ENCODE measurements around the gene PDXDC1.
A peak's percentile ranks its signal among the peaks of the same experiment; 100 is the strongest.
"Not testable (repeated sequence)": the region's sequence is repeated elsewhere in the genome, so short reads cannot be mapped to it uniquely, and the experiment has no call there.

PDXDC1 gene, protein sequence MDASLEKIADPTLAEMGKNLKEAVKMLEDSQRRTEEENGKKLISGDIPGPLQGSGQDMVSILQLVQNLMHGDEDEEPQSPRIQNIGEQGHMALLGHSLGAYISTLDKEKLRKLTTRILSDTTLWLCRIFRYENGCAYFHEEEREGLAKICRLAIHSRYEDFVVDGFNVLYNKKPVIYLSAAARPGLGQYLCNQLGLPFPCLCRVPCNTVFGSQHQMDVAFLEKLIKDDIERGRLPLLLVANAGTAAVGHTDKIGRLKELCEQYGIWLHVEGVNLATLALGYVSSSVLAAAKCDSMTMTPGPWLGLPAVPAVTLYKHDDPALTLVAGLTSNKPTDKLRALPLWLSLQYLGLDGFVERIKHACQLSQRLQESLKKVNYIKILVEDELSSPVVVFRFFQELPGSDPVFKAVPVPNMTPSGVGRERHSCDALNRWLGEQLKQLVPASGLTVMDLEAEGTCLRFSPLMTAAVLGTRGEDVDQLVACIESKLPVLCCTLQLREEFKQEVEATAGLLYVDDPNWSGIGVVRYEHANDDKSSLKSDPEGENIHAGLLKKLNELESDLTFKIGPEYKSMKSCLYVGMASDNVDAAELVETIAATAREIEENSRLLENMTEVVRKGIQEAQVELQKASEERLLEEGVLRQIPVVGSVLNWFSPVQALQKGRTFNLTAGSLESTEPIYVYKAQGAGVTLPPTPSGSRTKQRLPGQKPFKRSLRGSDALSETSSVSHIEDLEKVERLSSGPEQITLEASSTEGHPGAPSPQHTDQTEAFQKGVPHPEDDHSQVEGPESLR

GRCh38 chr16:14974656-14975417, at the start of gene PDXDC1:
PDXDC1 (plus strand) TSS chr16:14975026; CDS start chr16:14975200, 174 bp downstream.
- peak; percentile 92 for DNase-seq

DNA sequence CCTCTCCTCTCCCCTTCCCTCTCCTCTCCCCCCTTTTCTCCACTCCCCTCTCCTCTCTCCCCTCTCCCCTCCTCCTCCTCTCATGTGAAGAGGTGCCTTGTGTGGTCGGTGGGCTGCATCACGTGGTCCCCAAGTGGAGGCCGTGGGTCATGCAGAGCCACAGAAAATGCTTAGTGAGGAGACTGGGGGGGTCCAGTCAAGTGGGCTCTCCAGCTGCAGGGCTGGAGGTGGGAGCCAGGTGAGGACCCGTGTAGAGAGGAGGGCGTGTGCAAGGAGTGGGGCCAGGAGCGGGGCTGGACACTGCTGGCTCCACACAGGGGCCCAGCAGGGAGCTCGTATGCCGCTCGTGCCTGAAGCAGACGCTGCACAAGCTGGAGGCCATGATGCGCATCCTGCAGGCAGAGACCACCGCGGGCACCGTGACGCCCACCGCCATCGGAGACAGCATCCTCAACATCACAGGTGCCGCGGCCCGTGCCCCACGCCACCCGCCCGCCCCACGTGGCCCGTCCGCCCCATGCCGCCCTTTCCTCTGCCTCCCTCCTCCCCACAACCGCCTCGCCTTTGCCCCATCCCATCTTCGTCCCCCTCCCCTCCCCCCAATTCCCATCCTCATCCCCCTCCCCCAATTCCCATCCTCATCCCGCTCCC, 46.6 kb upstream of the PDXDC1 start:
- DNase-seq: not testable (repeated sequence)

DNA sequence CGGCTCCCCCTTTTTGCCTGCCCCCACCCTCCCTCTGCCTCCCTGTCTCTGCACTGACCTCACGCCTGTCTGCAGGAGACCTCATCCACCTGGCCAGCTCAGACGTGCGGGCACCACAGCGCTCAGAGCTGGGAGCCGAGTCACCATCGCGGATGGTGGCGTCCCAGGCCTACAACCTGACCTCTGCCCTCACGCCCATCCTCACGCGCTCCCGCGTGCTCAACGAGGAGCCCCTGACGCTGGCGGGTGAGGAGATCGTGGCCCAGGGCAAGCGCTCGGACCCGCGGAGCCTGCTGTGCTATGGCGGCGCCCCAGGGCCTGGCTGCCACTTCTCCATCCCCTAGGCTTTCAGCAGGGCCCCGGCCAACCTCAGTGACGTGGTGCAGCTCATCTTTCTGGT, 45.6 kb upstream of the PDXDC1 start:
- not testable (repeated sequence) for DNase-seq

DNA sequence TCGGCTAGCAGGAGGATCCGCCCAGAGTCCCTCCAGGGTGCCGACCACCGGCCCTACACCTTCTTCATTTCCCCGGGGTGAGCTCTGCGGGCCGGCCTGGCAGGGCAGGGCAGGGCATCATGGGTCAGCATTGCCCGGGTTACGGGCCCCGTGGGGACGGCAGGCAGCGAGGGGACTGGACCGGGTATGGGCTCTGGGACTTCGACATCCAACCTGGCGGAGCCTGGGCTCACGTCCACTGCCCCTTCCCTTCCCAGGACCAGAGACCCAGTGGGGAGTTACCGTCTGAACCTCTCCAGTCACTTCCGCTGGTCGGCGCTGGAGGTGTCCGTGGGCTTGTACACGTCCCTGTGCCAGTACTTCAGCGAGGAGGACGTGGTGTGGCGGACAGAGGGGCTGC, 44.6 kb upstream of the PDXDC1 start:
- DNase-seq: not testable (repeated sequence)

GRCh38 chr16:14930971-14931370, 43.9 kb upstream of the PDXDC1 start:
- not testable (repeated sequence) for DNase-seq

DNA sequence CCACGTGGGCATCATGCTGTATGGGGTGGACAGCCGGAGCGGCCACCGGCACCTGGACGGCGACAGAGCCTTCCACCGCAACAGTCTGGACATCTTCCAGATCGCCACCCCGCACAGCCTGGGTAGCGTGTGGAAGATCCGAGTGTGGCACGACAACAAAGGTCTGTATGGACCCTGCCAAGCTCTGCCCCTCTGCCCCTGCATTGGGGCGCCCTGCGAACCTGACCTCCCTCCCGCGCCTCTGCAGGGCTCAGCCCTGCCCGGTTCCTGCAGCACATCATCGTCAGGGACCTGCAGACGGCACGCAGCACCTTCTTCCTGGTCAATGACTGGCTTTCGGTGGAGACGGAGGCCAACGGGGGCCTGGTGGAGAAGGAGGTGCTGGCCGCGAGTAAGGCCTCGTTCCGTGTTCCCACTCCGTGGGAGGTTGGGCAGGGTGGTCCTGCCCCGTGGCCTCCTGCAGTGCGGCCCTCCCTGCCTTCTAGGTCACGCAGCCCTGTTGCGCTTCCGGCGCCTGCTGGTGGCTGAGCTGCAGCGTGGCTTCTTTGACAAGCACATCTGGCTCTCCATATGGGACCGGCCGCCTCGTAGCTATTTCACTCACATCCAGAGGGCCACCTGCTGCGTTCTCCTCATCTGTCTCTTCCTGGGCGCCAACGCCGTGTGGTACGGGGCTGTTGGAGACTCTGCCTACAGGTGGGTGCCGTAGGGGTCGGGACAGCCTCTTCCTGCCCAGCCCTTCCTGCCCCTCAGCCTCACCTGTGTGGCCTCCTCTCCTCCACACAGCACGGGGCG, 42.0 kb upstream of the PDXDC1 start:
- not testable (repeated sequence) for DNase-seq

- DNase-seq: not testable (repeated sequence)
Observed at GRCh38 chr16:14937143-14937542, 37.7 kb upstream of the PDXDC1 start, which contains the start of gene NPIPA1. NPIPA1 (plus strand) TSS chr16:14937443; CDS start chr16:14937443, 0 bp downstream.

GRCh38 chr16:14937994-14938393, 36.8 kb upstream of the PDXDC1 start:
- DNase-seq: not testable (repeated sequence)

DNA sequence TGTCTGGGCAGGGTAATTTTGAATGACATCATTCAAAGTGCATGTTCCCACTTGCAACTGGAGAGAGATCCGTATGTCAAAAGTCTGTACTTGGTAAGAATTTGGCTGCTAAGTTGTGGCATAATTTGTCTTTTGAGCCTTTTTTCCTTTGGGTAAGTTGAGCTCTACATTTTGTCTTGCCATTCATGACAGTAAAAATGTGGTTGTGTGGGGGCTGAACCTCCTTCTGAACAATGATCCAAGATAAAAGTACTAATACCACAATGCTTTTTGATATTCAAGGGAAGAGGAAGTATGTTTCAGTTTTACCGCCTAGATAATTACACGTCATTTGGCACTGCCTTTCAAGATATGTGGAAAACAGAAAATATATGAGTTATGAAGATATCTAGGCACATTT, 32.1 kb upstream of the PDXDC1 start:
- DNase-seq: not testable (repeated sequence)

DNA sequence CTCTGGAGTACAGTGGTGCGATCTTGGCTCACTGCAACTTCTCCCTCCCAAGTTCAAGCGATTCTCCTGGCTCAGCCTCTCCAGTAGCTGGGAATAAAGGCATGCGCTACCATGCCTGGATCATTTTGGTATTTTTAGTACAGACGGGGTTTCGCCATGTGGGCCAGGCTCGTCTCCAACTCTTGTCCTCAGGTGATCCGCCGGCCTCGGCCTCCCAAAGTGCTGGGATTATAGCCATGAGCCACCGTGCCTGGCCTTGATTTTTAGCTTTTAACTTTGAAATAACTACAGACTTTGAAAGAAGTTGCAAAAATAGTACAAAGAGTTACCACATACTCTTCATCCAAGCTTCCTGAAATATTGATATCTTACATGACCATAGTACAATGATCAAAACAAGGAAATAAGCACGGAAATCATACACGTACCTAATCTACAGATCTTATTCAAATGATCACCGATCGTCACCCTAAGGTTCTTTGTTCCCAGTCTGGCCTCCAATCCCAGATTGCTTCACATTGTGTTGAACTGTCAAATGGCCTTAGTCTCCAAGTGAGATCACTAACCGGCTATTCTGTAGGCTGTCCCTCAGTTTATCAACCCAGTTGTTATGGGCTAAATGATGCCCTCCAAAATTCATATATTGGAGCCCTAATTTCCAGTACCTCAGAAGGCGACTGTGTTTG, 19.1 kb upstream of the PDXDC1 start:
- DNase-seq: no peak

DNA sequence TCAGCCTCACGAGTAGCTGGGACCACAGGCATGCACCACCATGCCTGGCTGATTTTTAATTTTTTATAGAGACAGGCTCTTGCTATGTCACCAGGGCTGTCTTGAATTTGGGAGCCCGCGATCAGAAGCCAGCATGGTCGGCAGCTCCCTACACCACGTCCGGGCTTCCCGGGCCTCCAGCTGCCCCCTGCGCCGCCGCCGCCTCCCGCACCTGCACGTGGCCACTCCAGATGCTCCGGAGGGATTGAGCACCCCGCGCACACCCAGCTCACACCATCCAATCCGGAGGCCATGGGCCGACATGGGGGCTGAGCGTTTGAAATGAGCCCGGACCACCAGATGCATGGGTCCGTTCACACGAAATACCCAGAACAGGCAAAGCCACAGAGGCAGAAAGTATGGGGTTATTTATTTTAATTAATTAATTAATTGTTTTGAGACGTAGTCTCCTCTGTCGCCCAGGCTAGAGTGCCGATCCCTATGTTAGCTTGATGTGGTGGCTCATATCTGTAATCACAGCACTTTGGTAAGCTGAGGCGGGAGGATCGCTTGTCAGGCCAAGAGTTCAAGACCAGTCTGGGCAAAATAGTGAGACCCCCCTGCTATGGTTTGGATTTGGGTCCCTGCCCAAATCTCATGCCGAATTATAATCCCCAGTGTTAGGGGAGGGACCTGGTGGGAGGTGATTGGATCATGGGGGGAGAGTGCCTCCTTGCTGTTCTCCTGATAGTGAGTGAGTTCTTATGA, 17.1 kb upstream of the PDXDC1 start:
- DNase-seq: no peak

DNA sequence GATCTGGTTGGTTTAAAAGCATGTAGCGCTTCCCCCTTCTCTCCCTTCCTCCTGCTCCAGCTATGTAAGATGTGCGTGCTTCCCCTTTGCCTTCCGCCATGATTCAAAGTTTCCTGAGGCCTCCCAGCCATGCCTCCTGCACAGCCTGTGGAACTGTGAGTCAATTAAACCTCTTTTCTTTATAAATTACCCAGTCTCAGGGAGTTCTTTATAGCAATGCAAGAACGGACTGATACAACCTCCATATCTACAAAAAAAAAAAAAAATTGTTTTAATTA, 16.6 kb upstream of the PDXDC1 start:
- no peak for DNase-seq

DNA sequence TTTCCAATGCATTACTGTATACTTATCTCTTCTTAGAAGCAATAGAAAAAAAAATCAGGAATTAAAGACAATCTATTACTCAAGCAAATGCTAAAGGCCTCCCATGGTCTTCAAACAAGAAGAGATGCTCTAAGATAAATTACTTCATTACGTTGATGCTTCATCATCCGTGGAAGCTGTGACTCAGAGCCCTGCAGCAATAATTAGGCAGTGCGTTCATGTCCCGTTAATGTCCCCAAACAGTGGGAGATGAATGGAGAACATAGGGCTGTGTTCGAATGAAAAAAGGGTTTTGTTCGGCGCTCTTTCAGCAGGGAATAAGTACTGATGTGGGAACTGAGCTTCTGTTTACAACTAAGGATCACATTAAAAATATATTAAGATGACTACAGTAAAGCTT, 15.9 kb upstream of the PDXDC1 start:
- no peak for DNase-seq

GRCh38 chr16:14961405-14962186, 13.2 kb upstream of the PDXDC1 start:
- no peak for DNase-seq

DNA sequence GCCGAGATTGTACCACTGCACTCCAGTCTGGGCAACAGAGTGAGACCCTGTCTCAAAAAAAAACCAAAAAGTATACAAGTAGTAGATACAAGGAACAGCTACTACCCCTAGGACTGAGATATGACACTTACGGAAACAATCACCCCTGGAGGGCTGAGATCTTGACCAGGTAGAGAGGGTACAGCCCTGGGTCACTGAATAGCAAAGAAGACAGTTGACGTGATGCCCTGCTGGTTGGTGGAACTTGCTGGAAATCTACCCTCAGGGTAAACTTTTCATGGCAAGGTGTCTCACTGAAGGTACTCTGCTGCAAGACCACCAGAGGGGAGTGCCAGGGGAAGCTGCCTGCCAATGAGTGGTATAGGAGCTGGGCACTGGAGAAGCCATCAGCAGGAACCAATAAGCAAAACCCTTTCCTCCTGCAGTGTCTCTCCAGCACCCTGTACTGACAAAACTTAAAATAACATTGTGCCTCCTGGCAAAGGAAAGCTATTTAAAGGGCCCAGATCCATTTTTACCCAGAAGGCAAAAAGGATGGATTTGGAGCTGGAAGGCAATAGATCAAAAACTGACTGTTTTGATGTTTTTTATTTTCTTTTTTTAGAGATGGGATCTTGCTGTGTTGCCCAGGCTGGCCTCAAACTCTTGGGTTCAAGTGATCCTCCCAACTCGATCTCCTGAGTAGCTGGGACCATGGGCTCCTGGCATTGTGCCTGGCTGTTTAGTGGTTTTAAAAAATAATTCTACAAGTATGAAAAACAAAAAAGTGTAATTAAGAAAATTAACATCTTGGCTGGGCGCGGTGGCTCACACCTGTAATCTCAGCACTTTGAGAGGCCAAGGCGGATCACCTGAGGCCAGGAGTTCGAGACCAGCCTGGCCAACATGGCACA, 11.3 kb upstream of the PDXDC1 start:
- DNase-seq: no peak

DNA sequence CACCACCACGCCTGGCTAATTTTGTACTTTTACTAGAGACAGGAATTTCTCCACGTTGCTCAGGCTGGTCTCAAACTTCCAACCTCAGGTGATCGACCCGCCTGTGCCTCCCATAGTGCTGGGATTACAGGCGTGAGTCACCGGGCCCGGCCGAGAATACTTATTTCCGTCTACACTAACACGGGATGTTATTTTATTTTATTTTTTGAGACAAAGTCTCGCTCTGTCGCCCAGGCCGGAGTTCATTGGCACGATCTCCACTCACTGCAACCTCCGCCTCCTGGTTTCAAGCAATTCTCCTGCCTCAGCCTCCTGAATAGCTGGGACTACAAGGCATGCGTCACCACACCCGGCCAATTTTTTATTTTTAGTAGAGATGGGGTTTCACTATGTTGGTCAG, 9.5 kb upstream of the PDXDC1 start:
- DNase-seq: no peak

- DNase-seq: not testable (repeated sequence)
Observed at GRCh38 chr16:14969795-14970194, 5.0 kb upstream of the PDXDC1 start.

GRCh38 chr16:14971621-14972228, 3.1 kb upstream of the PDXDC1 start:
- not testable (repeated sequence) for DNase-seq
